Mucosa of stomach (tissue), 1 donor: ENCODE data around the gene RAB20.
"Not testable (repeated sequence)": the region's sequence is repeated elsewhere in the genome, so short reads cannot be mapped to it uniquely, and the experiment has no call there.

Experiments used
- H3K27me3 ChIP-seq: one replicate; pipeline ENCODE4 v1.7.0; 2013; ENCODE audit warnings: mild to moderate bottlenecking, low read length; ENCODE audit not compliant: control insufficient read depth, insufficient read depth
- H3K36me3 ChIP-seq: one replicate; pipeline ENCODE4 v1.7.0; 2013; ENCODE audit warnings: low read length; ENCODE audit not compliant: control insufficient read depth, insufficient read depth
- H3K4me1 ChIP-seq: one replicate; pipeline ENCODE4 v1.7.0; 2013; ENCODE audit warnings: mild to moderate bottlenecking, low read length; ENCODE audit not compliant: control insufficient read depth, insufficient read depth
- H3K4me3 ChIP-seq: one replicate; pipeline ENCODE4 v1.7.0; 2013; ENCODE audit warnings: low read length
- H3K9ac ChIP-seq: one replicate; pipeline ENCODE4 v1.7.0; 2013; ENCODE audit warnings: mild to moderate bottlenecking, low read length, moderate library complexity
- H3K9me3 ChIP-seq: one replicate; pipeline ENCODE4 v1.7.0; 2013; ENCODE audit warnings: mild to moderate bottlenecking, low read length, moderate library complexity; ENCODE audit not compliant: control insufficient read depth
- donor health status: Pancreatic carcinoma.

The RAB20 gene

GRCh38 chr13:110498765-110499164 is 62.8 kb downstream of the RAB20 start:
- Histone ChIP-seq H3K4me1 (no peaks in the 10 kb centered on the region), H3K4me3 (no peak overlapping the region), H3K27me3 (no peaks in the 10 kb centered on the region), H3K9me3 (no peaks in the 10 kb centered on the region), H3K36me3 (no peaks in the 10 kb centered on the region), H3K9ac (no peak overlapping the region)

GRCh38 chr13:110498327-110498726 is 63.2 kb downstream of the RAB20 start:
- H3K9me3 ChIP-seq = no peaks in the 10 kb centered on the region
- no peaks in the 10 kb centered on the region for H3K4me1 ChIP-seq
- no peaks in the 10 kb centered on the region for H3K36me3 ChIP-seq
- no peak overlapping the region for H3K4me3 ChIP-seq
- no peak overlapping the region for H3K9ac ChIP-seq
- no peaks in the 10 kb centered on the region for H3K27me3 ChIP-seq

- H3K9ac ChIP-seq, H3K9me3 ChIP-seq, H3K4me1 ChIP-seq, H3K27me3 ChIP-seq, H3K4me3 ChIP-seq, H3K36me3 ChIP-seq: not testable (repeated sequence)
Measured at GRCh38 chr13:110497896-110498295, 63.6 kb downstream of the RAB20 start.

GRCh38 chr13:110497003-110497402 is 64.5 kb downstream of the RAB20 start:
- Histone ChIP-seq H3K27me3 (no peaks in the 10 kb centered on the region), H3K9ac (no peak overlapping the region), H3K4me3 (no peak overlapping the region), H3K36me3 (no peaks in the 10 kb centered on the region), H3K4me1 (no peaks in the 10 kb centered on the region), H3K9me3 (no peaks in the 10 kb centered on the region)

GRCh38 chr13:110496281-110496680 is 65.2 kb downstream of the RAB20 start:
- no peaks in the 10 kb centered on the region for H3K27me3 ChIP-seq
- H3K4me1 ChIP-seq = no peaks in the 10 kb centered on the region
- no peak overlapping the region for H3K4me3 ChIP-seq
- no peaks in the 10 kb centered on the region for H3K36me3 ChIP-seq
- H3K9ac ChIP-seq = no peak overlapping the region
- H3K9me3 ChIP-seq = no peaks in the 10 kb centered on the region

- Histone ChIP-seq H3K4me3 (no peak overlapping the region), H3K4me1 (no peaks in the 10 kb centered on the region), H3K9ac (no peak overlapping the region), H3K36me3 (no peaks in the 10 kb centered on the region), H3K27me3 (no peaks in the 10 kb centered on the region), H3K9me3 (no peaks in the 10 kb centered on the region)
Measured at GRCh38 chr13:110495881-110496280, 65.6 kb downstream of the RAB20 start.

GRCh38 chr13:110495376-110495775 is 66.1 kb downstream of the RAB20 start:
- Histone ChIP-seq H3K9ac (no peak overlapping the region), H3K36me3 (no peaks in the 10 kb centered on the region), H3K4me3 (no peak overlapping the region), H3K9me3 (no peaks in the 10 kb centered on the region), H3K27me3 (no peaks in the 10 kb centered on the region), H3K4me1 (no peaks in the 10 kb centered on the region)

- no peaks in the 10 kb centered on the region for H3K9me3 ChIP-seq
Measured at GRCh38 chr13:110493613-110494012, 67.9 kb downstream of the RAB20 start.

GRCh38 chr13:110492679-110493593 is 68.6 kb downstream of the RAB20 start:
- no peaks in the 10 kb centered on the region for H3K9me3 ChIP-seq
- H3K36me3 ChIP-seq = no peaks in the 10 kb centered on the region
- H3K4me3 ChIP-seq = no peak overlapping the region
- H3K9ac ChIP-seq = no peak overlapping the region
- H3K27me3 ChIP-seq = no peaks in the 10 kb centered on the region
- H3K4me1 ChIP-seq = no peaks in the 10 kb centered on the region

More at GRCh38 chr13:110493613-110494012, 67.9 kb downstream of the RAB20 start:
- Histone ChIP-seq H3K27me3 (no peaks in the 10 kb centered on the region), H3K9ac (no peak overlapping the region), H3K36me3 (no peaks in the 10 kb centered on the region), H3K4me1 (no peaks in the 10 kb centered on the region), H3K4me3 (no peak overlapping the region)

- H3K36me3 ChIP-seq = no peaks in the 10 kb centered on the region
- H3K4me3 ChIP-seq = no peak overlapping the region
- H3K9ac ChIP-seq = no peak overlapping the region
- no peaks in the 10 kb centered on the region for H3K27me3 ChIP-seq
- no peaks in the 10 kb centered on the region for H3K4me1 ChIP-seq
- H3K9me3 ChIP-seq = no peaks in the 10 kb centered on the region
Measured at GRCh38 chr13:110491869-110492678, 69.4 kb downstream of the RAB20 start.

GRCh38 chr13:110490009-110490770 is 71.3 kb downstream of the RAB20 start:
- no peaks in the 10 kb centered on the region for H3K4me1 ChIP-seq
- H3K4me3 ChIP-seq = no peak overlapping the region
- H3K27me3 ChIP-seq = no peaks in the 10 kb centered on the region
- H3K36me3 ChIP-seq = no peaks in the 10 kb centered on the region
- H3K9ac ChIP-seq = no peak overlapping the region
- no peaks in the 10 kb centered on the region for H3K9me3 ChIP-seq

- not testable (repeated sequence) for H3K9me3 ChIP-seq, H3K36me3 ChIP-seq
Measured at GRCh38 chr13:110486880-110487279, 74.6 kb downstream of the RAB20 start.

More at GRCh38 chr13:110486880-110487279, 74.6 kb downstream of the RAB20 start:
- not testable (repeated sequence) for H3K9ac ChIP-seq, H3K27me3 ChIP-seq, H3K4me1 ChIP-seq, H3K4me3 ChIP-seq
